ENCODE results near the gene SPINK8.
"Not testable (repeated sequence)": the region's sequence is repeated elsewhere in the genome, so short reads cannot be mapped to it uniquely, and the experiment has no call there.

SPINK8 gene

DNA sequence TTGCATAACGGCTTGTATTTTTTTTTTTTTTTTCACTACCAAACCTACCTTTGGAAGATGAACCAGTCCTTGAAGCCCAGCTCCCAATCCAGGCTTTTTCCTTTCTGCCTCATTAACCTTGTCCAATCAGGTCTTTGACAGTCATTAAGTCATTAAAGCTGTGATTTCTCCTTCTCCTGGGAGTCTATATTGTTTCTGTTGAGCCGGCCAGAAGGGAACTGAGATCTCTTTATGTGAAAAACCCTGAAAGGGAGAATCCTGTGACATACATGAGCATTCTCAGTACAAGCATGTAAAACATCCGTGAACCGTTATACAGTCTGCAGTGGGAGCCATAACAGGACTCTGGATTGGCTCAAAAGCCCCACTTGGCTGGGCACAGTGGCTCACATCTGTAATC is 52.6 kb downstream of the SPINK8 start:
- DNase-seq, result no peak

DNA sequence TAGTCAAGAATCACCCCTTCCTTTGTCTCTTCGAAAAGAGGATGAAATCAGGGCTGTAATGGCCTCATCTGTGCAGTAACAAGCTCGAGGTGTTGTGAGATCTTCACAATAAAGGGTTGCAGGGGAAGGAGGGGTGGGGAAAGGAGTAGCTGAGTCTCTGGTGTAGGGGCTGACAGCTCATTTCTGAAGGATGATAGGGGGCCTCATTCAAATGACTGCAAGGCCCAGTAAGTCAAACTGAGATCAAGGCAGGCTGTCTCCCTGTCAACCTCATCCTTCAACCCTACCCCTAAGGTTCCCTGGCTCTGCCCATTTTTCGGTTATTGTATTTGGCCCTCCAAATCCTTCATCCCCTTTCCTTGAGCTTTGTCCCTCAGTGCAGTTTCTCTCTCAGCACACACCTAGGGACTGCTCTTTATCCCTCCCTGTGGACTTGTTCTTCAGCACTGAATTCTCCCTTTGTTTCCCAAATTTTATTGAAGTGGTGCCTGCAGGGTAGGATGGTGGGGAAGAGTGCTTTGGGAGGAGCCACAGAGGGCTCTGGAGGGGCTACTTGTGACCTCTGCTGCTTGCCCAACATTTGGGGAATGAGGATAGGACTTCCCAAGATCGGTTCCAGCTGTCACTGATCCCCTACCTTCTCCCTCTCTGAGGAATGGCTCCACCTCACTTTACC is 54.4 kb downstream of the SPINK8 start:
- DNase-seq, result no peak

DNA sequence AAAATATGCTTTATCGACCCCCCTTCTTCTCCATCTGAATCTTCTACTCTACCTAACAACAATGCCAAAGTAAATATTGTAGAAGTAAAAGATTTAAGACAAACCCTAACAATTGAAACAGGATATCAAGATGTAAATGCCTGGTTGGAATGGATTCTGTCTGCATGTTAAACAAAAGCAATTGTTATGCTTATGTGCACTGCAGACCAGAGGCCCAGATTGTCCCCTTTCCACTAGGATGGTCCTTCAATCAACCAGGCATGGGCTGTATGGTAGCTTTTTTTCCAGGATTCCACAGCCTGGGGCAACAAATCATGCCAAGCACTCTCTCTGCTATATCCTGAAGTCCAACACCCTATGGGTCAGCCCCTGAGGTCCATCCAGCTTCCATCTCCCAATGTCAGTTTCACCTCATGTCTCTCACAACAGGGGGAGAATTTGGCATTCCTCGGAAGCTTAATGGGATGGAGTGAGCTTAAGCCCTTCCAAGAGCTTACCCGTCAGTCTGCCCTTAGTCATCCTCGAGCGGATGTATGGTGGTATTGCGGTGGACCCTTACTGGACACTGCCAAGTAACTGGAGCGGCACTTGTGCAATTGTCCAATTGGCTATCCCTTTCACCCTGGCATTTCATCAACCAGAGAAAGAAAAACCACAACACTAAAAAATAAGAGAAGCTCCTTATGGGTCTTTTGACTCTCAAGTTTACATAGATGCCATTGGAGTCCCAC is 56.4 kb downstream of the SPINK8 start:
- no peak for DNase-seq

DNA sequence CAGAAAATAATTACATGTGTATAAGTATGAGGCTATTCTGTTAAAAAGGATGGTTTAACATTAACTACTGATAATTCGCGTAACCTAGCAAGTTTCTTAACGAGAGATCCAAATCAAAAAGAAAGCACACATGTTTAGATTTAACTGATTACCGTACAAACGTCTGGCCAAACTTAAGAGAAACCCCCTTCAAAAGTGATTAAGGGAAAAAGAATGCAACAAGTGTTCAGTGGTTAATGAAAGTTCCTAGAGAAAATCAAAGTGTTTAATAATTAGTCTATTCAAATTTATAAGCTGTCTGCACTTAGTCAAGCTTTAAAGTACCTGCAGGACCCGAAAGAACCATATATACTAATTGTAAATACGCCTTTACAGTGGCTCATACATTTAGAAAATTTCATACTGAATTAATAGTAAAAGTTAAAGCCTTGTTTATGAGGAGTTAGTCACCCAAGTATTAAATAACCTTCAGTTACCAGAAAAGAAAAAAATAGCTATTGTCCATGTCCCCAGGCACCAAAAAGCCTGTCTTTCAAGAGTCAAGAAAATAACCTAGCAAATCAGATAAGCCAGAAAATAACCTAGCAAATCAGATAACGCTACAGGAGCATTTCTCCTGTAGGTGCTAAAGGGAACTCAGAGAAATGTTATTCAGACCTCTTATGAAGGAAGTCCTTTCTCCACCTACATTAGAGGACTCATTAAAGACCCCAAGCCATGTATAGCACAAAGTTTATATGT is 58.0 kb downstream of the SPINK8 start:
- no peak for DNase-seq

DNA sequence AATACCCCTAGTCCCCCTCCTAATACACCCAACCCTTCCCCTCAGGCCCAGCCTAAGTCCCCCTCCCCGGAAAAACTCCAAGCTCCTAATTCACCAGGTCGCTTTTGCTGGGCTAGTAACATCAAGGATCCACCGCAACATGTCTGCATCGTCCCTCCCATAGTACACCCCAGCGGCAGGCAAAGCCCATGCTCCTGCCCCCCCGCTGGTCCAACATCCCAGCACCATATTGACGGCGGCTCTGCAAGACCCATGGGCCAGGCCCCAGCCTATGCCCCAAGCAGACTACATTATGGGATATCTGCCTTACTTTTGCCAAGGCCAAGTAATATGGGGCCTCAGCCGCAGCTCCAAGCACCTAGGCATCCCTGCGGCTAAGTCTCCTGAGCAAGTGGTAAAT is 59.0 kb downstream of the SPINK8 start:
- DNase-seq, result no peak

DNA sequence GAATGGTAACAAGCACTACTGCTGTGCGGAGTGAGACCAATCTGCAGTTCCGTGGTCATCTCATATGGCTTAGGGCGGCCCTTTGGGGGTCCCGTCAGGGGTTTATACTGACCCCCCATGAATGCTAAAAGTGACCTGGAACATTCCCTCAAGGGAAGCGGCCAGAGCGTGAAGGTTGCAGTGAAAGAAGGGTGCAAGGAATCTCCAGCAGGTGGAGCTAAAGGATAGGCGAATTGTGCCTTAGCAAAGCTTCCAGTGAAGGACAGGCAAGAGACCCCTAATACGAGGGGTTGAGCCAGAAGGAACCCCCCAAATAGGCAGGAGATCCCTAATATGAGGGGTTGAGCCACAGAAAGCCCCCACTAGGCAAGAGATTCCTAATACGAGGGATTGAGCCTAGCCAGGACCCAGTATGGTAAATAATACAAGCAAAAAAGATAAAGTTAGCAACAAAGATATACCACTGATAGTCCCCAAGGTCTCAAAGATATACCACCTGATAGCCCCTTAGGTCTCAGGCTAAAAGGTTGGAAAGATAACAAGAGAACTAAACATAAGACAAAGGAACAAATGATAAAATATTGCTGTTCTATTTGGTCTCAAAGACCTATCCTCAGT is 59.8 kb downstream of the SPINK8 start:
- DNase-seq, result peak in 30 of 56 donors; percentile 3 to 58 (median 20)

DNA sequence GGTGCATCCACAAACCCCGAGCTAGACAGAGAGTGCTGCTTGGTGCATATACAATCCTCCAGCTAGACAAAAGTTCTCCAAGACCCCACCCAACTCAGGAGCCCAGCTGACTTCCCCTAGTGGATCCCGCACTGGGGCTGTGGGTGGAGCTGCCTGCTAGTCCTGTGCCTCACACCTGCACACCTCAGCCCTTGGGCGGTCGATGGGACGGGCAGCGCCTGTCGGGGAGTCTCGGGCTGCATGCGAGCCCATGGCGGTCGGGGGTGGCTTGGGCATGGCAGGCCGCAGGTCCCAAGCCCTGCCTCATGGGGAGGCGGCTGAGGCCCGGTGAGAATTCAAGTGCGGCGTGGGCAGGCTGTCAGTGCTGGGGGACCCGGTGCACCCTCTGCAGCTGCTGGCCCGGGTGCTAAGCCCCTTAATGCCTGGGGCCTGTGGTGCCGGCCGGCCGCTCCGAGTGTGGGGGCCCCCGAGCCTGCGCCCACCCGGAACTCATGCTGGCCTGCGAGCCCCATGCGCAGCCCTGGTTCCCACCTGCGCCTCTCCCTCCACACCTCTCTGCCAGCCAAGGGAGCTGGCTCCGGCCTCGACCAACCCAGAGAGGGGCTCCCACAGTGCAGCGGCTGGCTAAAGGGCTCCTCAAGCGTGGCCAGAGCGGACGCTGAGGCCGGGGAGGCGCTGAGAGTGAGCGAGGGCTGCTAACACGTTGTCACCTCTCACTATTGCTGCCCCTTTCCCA is 61.5 kb downstream of the SPINK8 start:
- DNase-seq, result no peak

DNA sequence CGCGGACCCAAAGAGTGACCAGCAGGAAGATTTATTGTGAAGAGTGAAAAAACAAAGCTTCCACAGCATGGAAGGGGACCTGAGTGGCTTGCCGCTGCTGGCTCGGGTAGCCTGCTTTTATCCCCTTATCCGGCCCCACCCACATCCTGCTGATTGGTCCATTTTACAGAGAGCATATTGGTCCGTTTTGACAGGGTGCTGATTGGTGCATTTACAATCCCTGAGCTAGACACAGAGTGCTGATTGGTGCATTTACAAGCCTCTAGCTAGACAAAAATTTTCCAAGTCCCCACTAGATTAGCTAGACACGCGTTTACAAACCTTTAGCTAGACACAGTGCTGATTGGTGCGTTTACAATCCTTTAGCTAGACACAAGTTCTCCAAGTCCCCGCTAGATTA is 62.2 kb downstream of the SPINK8 start:
- DNase-seq, result not testable (repeated sequence)

DNA sequence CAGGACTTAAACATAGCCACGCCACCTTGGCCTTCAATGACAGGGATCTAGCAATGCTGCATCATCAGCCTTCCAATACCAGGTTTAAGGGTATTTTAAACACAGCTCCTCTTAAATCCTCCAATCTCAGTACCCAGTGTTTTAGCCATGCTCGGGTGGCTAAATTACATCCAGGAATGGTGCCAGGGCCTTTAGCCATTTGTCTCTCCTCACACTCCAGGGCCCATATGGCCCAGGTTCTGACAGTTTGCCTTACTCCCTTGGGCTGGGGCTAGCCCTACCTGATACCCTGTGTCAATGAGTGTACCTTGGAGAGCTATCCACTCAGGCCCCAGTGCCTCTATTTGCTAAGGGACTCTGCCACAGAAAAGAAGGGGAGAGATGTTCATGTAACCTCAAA is 63.2 kb downstream of the SPINK8 start:
- no peak for DNase-seq

DNA sequence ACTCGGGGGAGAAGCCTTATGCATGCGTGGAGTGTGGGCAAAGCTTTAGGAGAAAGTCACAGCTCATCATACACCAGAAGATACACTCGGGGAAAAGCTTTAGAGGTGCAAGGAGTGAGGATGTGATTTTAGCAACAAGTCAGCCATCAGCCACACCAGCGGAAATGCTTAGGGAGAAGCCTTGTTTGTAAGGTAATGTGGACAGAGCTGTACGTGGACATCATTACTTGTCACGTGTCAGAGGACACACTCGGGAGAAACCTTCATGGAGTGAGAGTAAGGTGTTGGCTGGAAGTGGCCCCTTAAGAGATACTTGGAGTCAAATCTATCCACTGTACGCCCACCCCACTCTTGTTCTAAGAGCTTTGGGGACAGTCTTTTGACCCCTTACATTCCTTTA is 63.9 kb downstream of the SPINK8 start:
- no peak for DNase-seq

DNA sequence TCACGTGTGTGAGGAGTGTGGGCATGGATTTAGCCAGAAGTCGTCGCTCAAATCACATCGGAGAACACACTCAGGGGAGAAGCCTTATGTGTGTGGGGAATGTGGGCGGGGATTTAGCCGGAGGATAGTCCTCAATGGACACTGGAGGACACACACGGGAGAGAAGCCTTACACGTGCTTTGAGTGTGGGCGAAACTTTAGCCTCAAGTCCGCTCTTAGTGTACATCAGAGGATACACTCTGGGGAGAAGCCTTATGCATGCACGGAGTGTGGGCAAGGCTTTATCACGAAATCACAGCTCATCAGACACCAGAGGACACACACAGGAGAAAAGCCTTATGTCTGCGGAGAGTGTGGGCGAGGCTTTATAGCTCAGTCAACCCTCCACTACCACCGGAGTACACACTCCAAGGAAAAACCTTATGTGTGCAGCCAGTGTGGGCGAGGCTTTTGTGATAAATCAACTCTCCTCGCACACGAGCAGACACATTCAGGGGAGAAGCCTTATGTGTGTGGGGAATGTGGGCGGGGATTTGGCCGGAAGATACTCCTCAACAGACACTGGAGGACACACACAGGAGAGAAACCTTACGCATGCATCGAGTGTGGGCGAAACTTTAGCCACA is 64.4 kb downstream of the SPINK8 start:
- peak in 25 of 56 donors; percentile 8 to 75 (median 34) for DNase-seq

DNA sequence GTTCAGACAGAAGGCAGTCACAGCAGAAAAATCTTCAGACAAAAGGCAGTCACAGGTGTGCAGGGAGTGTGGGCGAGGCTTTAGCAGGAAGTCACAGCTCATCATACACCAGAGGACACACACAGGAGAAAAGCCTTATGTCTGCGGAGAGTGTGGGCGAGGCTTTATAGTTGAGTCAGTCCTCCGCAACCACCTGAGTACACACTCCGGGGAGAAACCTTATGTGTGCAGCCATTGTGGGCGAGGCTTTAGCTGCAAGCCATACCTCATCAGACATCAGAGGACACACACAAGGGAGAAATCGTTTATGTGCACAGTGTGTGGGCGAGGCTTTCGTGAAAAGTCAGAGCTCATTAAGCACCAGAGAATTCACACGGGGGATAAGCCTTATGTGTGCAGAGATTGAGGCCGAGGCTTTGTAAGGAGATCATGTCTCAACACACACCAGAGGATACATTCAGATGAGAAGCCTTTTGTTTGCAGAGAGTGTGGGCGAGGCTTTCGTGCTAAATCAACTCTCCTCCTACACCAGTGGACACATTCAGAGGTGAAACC is 65.0 kb downstream of the SPINK8 start:
- DNase-seq, result peak in 22 of 56 donors; percentile 6 to 68 (median 36)

DNA sequence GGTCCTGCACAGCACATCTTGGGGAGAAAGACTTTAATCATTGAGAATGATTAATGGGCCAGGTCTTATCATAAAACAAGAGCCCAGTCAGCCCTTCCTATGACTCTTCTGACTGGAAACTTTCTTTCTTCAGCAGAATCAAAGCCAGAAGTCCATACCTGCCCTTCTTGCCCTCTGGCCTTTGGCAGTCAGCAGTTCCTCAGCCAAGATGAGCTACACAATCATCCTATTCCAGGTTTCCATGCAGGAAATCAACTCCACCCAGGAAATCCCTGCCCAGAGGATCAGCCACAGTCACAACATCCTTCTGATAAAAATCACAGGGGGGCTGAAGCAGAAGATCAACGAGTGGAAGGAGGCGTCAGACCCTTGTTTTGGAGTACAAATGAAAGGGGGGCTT is 65.7 kb downstream of the SPINK8 start:
- no peak for DNase-seq

DNA sequence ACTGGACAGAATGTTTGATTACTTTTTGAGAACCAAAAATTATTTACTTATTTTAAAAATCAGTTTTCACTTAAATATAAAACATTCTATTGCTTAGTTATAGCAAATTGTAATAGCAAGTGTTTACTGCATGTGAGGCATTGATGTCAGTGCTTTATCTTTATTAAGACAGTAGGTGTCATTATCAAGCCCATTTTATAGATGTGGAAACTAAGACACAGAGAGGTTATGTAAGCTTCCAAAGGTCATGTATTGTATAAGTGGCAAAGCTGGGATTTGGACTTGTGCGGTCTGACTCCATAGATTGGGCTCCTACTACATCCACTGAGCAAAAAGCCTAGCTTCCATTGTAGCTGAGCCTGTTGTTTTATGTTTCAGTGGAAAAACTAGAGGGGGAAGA is 74.9 kb downstream of the SPINK8 start:
- DNase-seq, result no peak

Measured in amygdala (tissue), 56 donors.